GM06990 (cell line): ENCODE results near the gene LUC7L.

Source experiments
- DNase-seq: peaks from one replicate; pipeline ENCODE4 v3.0.0-alpha.2; 2011; ENCODE audit not compliant: insufficient read length; ENCODE audit errors: extremely low read depth
- H3K27me3 ChIP-seq: replicated peaks from 2 replicates; pipeline ENCODE4 v1.6.0; 2011; ENCODE audit warnings: low read length; ENCODE audit not compliant: control insufficient read depth, insufficient read depth
- H3K36me3 ChIP-seq: 2 replicates; pipeline ENCODE4 v1.5.1; 2011; ENCODE audit warnings: low read length; ENCODE audit not compliant: control insufficient read depth, insufficient read depth
- H3K4me3 ChIP-seq: replicated peaks from 2 replicates; pipeline ENCODE4 v1.5.1; 2011; ENCODE audit warnings: low read depth, mild to moderate bottlenecking, control low read depth, low read length
- CTCF ChIP-seq: IDR thresholded peaks from 2 replicates; pipeline ENCODE4 v1.5.1; 2011; ENCODE audit warnings: low read length, control low read depth, mild to moderate bottlenecking, inconsistent platforms; ENCODE audit not compliant: insufficient read depth, poor library complexity, severe bottlenecking

LUC7L gene

GRCh38 chr16:228852-229730, at the start of gene LUC7L:
Gene LUC7L, minus strand, starts transcription at chr16:229449. Its CDS starts 110 bp downstream, at chr16:229339.
- Histone ChIP-seq H3K36me3 (peaks cover 11% of the 10 kb centered on the region), H3K4me3 (peak within 1 kb of the TSS; percentile 92), H3K27me3 (no peaks in the 10 kb centered on the region)
- TF ChIP-seq CTCF, result no peak
- peak; percentile 92 for DNase-seq

- DNase-seq, result no peak
- no peaks in the 10 kb centered on the region; the same call in 1 of the 2 replicates for H3K27me3 ChIP-seq
These were observed 49.7 kb upstream of the LUC7L start for GRCh38 chr16:278863-279366.

GRCh38 chr16:276426-277077, 47.3 kb upstream of the LUC7L start:
- DNase-seq, result no peak
- TF ChIP-seq CTCF, result no peak
- Histone ChIP-seq H3K36me3 (no peaks in the 10 kb centered on the region), H3K4me3 (no peak overlapping the region), H3K27me3 (no peaks in the 10 kb centered on the region; the same call in 1 of the 2 replicates)

More at GRCh38 chr16:278863-279366, 49.7 kb upstream of the LUC7L start:
- Histone ChIP-seq H3K36me3 (no peaks in the 10 kb centered on the region), H3K4me3 (no peak overlapping the region)
- TF ChIP-seq CTCF, result no peak

- DNase-seq, result no peak
- Histone ChIP-seq H3K27me3 (no peaks in the 10 kb centered on the region; the same call in 1 of the 2 replicates), H3K36me3 (no peaks in the 10 kb centered on the region), H3K4me3 (peak within 1 kb of the TSS; percentile 18)
- TF ChIP-seq CTCF, result no peak
These were observed 46.6 kb upstream of the LUC7L start, which contains the start of gene RGS11 for GRCh38 chr16:275786-276232. Gene RGS11, minus strand, starts transcription at chr16:275944. Its CDS starts 33 bp downstream, at chr16:275911.

- Histone ChIP-seq H3K27me3 (no peaks in the 10 kb centered on the region; the same call in 1 of the 2 replicates), H3K36me3 (no peaks in the 10 kb centered on the region), H3K4me3 (peak overlapping the region; percentile 18)
- TF ChIP-seq CTCF, result no peak
- DNase-seq, result no peak
These were observed 45.9 kb upstream of the LUC7L start for GRCh38 chr16:275041-275641.
